Esophagus squamous epithelium (tissue), 5 donors: ENCODE measurements around the gene SLC25A45. TPM values are rescaled to one million over a fixed set of nuclear protein-coding genes. Genes with fewer than 3 reads are reported as not detected.
"Not testable (repeated sequence)": the region's sequence is repeated elsewhere in the genome, so short reads cannot be mapped to it uniquely, and the experiment has no call there.

Experiments
- DNase-seq: peaks from one replicate; lab custom pipeline; 2025; lab: John Stamatoyannopoulos, UW
- H3K27ac ChIP-seq, 4 donors: fragments of 200-600 bp; sonication (generic); one replicate each; pipeline ENCODE4 v1.5.1; 2016 to 2019; ENCODE audit warnings: mild to moderate bottlenecking in 1 of 4
- H3K27me3 ChIP-seq, 4 donors: fragments of 200-600 bp; sonication (generic); 1 replicate in 3 of 4; 2 replicates in 1 of 4; pipeline versions ENCODE4 v1.5.1 to v1.6.0; 2017 to 2021; ENCODE audit warnings: antibody characterized with exemption in 1 of 4
- H3K36me3 ChIP-seq, 3 donors: fragments of 200-600 bp; sonication (generic); one replicate each; pipeline ENCODE4 v1.5.1; 2016 to 2019
- H3K4me1 ChIP-seq, 3 donors: fragments of 200-600 bp; sonication (generic); one replicate each; pipeline ENCODE4 v1.5.1; 2017 to 2019
- H3K4me3 ChIP-seq, 4 donors: fragments of 200-600 bp; sonication (generic); 1 replicate in 3 of 4; 2 replicates in 1 of 4; pipeline ENCODE4 v1.5.1; 2016 to 2019; ENCODE audit warnings: mild to moderate bottlenecking in 2 of 4, moderate library complexity in 1 of 4
- H3K9me3 ChIP-seq, 3 donors: fragments of 200-600 bp; sonication (generic); one replicate each; pipeline ENCODE4 v1.5.1; 2016 to 2019
- POLR2A ChIP-seq, 4 donors: fragments of 450-650 bp; IDR thresholded peaks; one replicate each; pipeline ENCODE4 v1.6.1; 2017; ENCODE audit warnings: antibody characterized with exemption in 4 of 4, mild to moderate bottlenecking in 4 of 4, moderate library complexity in 3 of 4
- WGBS, 2 donors: methylation state at CpG; one replicate each; pipeline ENCODE4 v1.1.5; 2018; 5-methylcytosine and 5-hydroxymethylcytosine counted together
- intact Hi-C: fragments of 100-400 bp; cut with DNase I; formaldehyde crosslinking; loops from one replicate; pipeline ENCODE4 v1.15.0; 2022
- total RNA-seq, 4 donors: library from RNA; depleted of rRNA; stranded (reverse); fragments of >200 nt; gene quantifications; one replicate each; pipeline ENCODE4 v1.1.0, GENCODE V29; 2016
- TF ChIP-seq, protein P1 (sequence below), 6 experiments: fragments of 450-650 bp in 4 of 6; fragments of 200-600 bp in 2 of 6; sonication (generic) in 2 of 6; IDR thresholded peaks; one replicate each; pipeline ENCODE4 v1.5.1; 2016 to 2019; ENCODE audit warnings: antibody characterized with exemption in 6 of 6, mild to moderate bottlenecking in 4 of 6, moderate library complexity in 4 of 6
- donor health status: DM: yes; HTN: yes; CAD: no.

SLC25A45 gene
- total RNA-seq, 4 donors from 2014 or later = 1.9 to 7.7 (median 4.0) TPM

GRCh38 chr11:65414776-65415498 is 32.5 kb upstream of the SLC25A45 start:
- intact Hi-C loops = loop anchor here (5.0 kb wide), 1 partner anchor 33 kb away; the partner anchor contains the start of gene SLC25A45
- no peak for DNase-seq
- Histone ChIP-seq H3K9me3 (no peaks in the 10 kb centered on the region), H3K4me1 (peaks cover 35 to 59% (median 40%) of the 10 kb centered on the region in 3 donors), H3K4me3 (no peak overlapping the region), H3K27me3 (no peaks in the 10 kb centered on the region), H3K27ac (peak overlapping the region in 2 of 4 donors; percentile 17 to 100), H3K36me3 (peaks cover 15 to 43% (median 20%) of the 10 kb centered on the region in 3 donors)
- WGBS, 2 donors = 76 to 77% methylated on average over 8 to 9 of the region's 11 CpGs
- no peak for TF ChIP-seq POLR2A (IDR thresholded peaks at IDR 0.05)

DNA sequence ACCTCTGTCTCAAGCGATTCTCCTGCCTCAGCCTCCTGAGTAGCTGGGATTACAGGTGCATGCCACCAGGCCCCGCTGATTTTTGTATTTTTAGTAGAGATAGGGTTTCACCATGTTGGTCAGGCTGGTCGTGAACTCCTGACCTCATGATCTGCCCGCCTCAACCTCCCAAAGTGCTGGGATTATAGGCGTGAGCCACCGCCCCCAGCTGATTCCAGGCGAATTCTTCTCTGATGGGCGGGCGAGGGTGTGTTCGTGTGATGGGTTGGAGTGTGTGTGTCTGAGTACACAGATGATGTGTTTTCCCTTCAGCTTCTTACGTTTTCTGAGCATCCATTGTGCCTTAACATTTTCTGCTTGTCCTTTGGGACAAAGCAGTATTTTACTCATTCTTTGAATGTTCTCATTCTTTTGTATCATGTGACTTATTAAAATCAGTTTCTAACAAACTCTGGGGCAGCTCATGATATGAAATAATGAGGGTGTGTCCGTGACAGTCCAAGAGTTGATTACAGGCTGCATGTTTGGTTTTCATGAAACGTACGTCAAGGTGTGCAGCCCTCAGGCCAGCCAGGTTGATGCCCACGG is 30.7 kb upstream of the SLC25A45 start:
- H3K4me3 ChIP-seq, H3K27me3 ChIP-seq, H3K9me3 ChIP-seq, intact Hi-C loops, DNase-seq: not testable (repeated sequence)
- Histone ChIP-seq H3K36me3 (peaks cover 23 to 60% (median 29%) of the 10 kb centered on the region in 3 donors), H3K4me1 (peaks cover 24 to 53% (median 29%) of the 10 kb centered on the region in 3 donors), H3K27ac (peak overlapping the region in 1 of 4 donors; percentile 14)
- WGBS, 2 donors = 74 to 79% methylated on average over 8 to 14 of the region's 15 CpGs

GRCh38 chr11:65412271-65413076 is 30.0 kb upstream of the SLC25A45 start:
- intact Hi-C loops = no loop called here
- H3K9me3 ChIP-seq = no peaks in the 10 kb centered on the region
- WGBS, 2 donors = 74 to 86% methylated on average over 12 to 15 of the region's 24 CpGs
- H3K27me3 ChIP-seq = no peaks in the 10 kb centered on the region
- peaks cover 23 to 67% (median 31%) of the 10 kb centered on the region in 3 donors for H3K36me3 ChIP-seq
- no peak overlapping the region for H3K4me3 ChIP-seq
- DNase-seq = no peak
- H3K4me1 ChIP-seq = peaks cover 17 to 47% (median 22%) of the 10 kb centered on the region in 3 donors
- H3K27ac ChIP-seq = peak overlapping the region in 1 of 4 donors; percentile 14
- TF ChIP-seq POLR2A (IDR thresholded peaks at IDR 0.05) = no peak
- TF ChIP-seq, protein P1, sequence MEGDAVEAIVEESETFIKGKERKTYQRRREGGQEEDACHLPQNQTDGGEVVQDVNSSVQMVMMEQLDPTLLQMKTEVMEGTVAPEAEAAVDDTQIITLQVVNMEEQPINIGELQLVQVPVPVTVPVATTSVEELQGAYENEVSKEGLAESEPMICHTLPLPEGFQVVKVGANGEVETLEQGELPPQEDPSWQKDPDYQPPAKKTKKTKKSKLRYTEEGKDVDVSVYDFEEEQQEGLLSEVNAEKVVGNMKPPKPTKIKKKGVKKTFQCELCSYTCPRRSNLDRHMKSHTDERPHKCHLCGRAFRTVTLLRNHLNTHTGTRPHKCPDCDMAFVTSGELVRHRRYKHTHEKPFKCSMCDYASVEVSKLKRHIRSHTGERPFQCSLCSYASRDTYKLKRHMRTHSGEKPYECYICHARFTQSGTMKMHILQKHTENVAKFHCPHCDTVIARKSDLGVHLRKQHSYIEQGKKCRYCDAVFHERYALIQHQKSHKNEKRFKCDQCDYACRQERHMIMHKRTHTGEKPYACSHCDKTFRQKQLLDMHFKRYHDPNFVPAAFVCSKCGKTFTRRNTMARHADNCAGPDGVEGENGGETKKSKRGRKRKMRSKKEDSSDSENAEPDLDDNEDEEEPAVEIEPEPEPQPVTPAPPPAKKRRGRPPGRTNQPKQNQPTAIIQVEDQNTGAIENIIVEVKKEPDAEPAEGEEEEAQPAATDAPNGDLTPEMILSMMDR (IDR thresholded peaks at IDR 0.05) = no peak

GRCh38 chr11:65411681-65412070 is 29.2 kb upstream of the SLC25A45 start:
- H3K9me3 ChIP-seq = no peaks in the 10 kb centered on the region
- peaks cover 9 to 39% (median 14%) of the 10 kb centered on the region in 3 donors for H3K4me1 ChIP-seq
- TF ChIP-seq, protein P1 (IDR thresholded peaks at IDR 0.05) = no peak
- no peak for TF ChIP-seq POLR2A (IDR thresholded peaks at IDR 0.05)
- peaks cover 24 to 75% (median 39%) of the 10 kb centered on the region in 3 donors for H3K36me3 ChIP-seq
- no peak overlapping the region for H3K4me3 ChIP-seq
- no peaks in the 10 kb centered on the region for H3K27me3 ChIP-seq
- no peak overlapping the region for H3K27ac ChIP-seq
- no CpG with 5 or more reads among the region's 5 CpGs for WGBS, 2 donors
- no peak for DNase-seq
- intact Hi-C loops = no loop called here

DNA sequence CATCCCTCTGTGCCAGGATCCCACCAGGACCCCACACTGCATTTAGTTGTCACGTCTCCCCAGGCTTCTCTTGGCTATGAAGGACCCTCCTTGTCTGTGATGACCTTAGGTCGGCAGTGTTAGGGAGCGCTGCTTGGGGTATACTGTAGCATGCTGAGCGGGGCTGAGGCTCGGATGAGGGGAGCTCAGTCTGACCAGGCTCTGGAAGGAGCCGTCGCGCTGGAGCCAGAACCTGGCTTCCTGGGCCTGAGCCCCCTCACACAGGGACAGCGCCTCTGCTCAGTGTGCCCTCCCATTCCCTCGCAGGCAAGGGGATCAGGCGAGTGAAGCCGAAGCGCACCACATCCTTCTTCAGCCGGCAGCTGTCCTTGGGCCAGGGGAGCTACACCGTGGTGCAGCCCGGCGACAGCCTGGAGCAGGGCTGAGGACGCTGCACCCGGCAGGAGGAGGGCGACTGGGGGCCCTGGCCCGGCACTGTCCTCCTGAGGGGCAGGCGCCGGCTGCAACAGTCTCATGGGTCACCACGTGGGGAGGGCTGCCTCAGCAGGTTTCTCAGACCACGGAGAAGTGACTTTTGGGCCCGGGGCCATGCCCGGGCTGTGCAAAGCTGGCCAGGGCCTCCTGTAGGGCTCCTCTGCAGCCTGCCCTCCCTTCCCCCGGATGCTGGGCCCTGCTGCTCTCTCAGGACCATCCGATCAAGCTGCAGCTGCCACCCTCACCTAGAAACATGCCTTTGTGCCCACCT is 28.7 kb upstream of the SLC25A45 start:
- intact Hi-C loops = no loop called here
- no peak overlapping the region for H3K4me3 ChIP-seq
- WGBS, 2 donors = 82 to 85% methylated on average over 3 to 10 of the region's 29 CpGs
- no peak for DNase-seq
- H3K4me1 ChIP-seq = peaks cover 5 to 33% (median 8%) of the 10 kb centered on the region in 3 donors
- H3K36me3 ChIP-seq = peaks cover 27 to 81% (median 44%) of the 10 kb centered on the region in 3 donors
- no peaks in the 10 kb centered on the region for H3K27me3 ChIP-seq
- no peak overlapping the region for H3K27ac ChIP-seq
- TF ChIP-seq, protein P1 (IDR thresholded peaks at IDR 0.05) = no peak
- TF ChIP-seq POLR2A (IDR thresholded peaks at IDR 0.05) = no peak
- no peaks in the 10 kb centered on the region for H3K9me3 ChIP-seq
